HEK293T (cell line): ENCODE data around the gene CYP4F12.

Experiments used
- FOXK2 ChIP-seq: fragments of 450-650 bp; IDR thresholded peaks from 2 replicates; pipeline ENCODE4 v1.6.1; 2016; ENCODE audit warnings: mild to moderate bottlenecking
- SP1 ChIP-seq: fragments of 450-650 bp; IDR thresholded peaks from 2 replicates; pipeline ENCODE4 v1.6.1; 2017
- SUZ12 ChIP-seq: fragments of 450-650 bp; IDR thresholded peaks from 2 replicates; pipeline ENCODE4 v1.6.1; 2016; ENCODE audit warnings: mild to moderate bottlenecking

- TF ChIP-seq FOXK2 (no peak), SP1 (no peak), SUZ12 (no peak)
These were observed 29.5 kb upstream of the CYP4F12 start for GRCh38 chr19:15643387-15643786.
